Glomerular visceral epithelial cell (primary cell): ENCODE data around the gene ZNF839.
"Not testable (repeated sequence)": the region's sequence is repeated elsewhere in the genome, so short reads cannot be mapped to it uniquely, and the experiment has no call there.

Experiments used
- DNase-seq: peaks from one replicate; pipeline ENCODE4 v3.0.0-alpha.2; 2016; ENCODE audit errors: extremely low spot score

The ZNF839 gene

GRCh38 chr14:102319351-102320032 is at the start of gene ZNF839:
Gene ZNF839 (plus strand): TSS chr14:102319746. CDS start chr14:102319766, 20 bp downstream.
- DNase-seq: peak; percentile 90

- no peak for DNase-seq
These were observed 47.2 kb upstream of the ZNF839 start for GRCh38 chr14:102272392-102272791.

- DNase-seq: no peak
These were observed 43.7 kb upstream of the ZNF839 start for GRCh38 chr14:102275866-102276265.

- no peak for DNase-seq
These were observed 41.5 kb upstream of the ZNF839 start for GRCh38 chr14:102277874-102278630.

- no peak for DNase-seq
These were observed 41.0 kb upstream of the ZNF839 start for GRCh38 chr14:102278631-102278935.

GRCh38 chr14:102279282-102279681 is 40.3 kb upstream of the ZNF839 start:
- DNase-seq: peak; percentile 33

- peak; percentile 97 for DNase-seq
These were observed 39.7 kb upstream of the ZNF839 start for GRCh38 chr14:102279688-102280348.

GRCh38 chr14:102280376-102280962 is 39.1 kb upstream of the ZNF839 start:
- DNase-seq: peak; percentile 92

GRCh38 chr14:102282751-102283465 is 36.6 kb upstream of the ZNF839 start:
- DNase-seq: no peak

- DNase-seq: no peak
These were observed 35.9 kb upstream of the ZNF839 start for GRCh38 chr14:102283631-102284129.

- DNase-seq: no peak
These were observed 34.4 kb upstream of the ZNF839 start for GRCh38 chr14:102285106-102285505.

GRCh38 chr14:102288139-102288538 is 31.4 kb upstream of the ZNF839 start:
- no peak for DNase-seq

- no peak for DNase-seq
These were observed 27.1 kb upstream of the ZNF839 start for GRCh38 chr14:102292441-102292840.

GRCh38 chr14:102293781-102294180 is 25.8 kb upstream of the ZNF839 start:
- peak; percentile 57 for DNase-seq

- no peak for DNase-seq
These were observed 24.3 kb upstream of the ZNF839 start for GRCh38 chr14:102295270-102295669.

GRCh38 chr14:102297436-102298170 is 21.9 kb upstream of the ZNF839 start:
- DNase-seq: no peak

GRCh38 chr14:102298303-102299070 is 21.1 kb upstream of the ZNF839 start:
- DNase-seq: not testable (repeated sequence)

- DNase-seq: no peak
These were observed 15.9 kb upstream of the ZNF839 start for GRCh38 chr14:102303664-102304063.

GRCh38 chr14:102304611-102305506 is 14.7 kb upstream of the ZNF839 start, which contains the start of gene MOK:
Gene MOK (minus strand): TSS chr14:102305164. CDS start chr14:102304968, 196 bp downstream.
- DNase-seq: peak; percentile 99
